ENCODE measurements around the gene ARHGEF4. TPM values are rescaled to one million over a fixed set of nuclear protein-coding genes. Genes with fewer than 3 reads are reported as not detected.

The ARHGEF4 gene
- total and polyA plus RNA-seq, 2 donors (not counting 3 experiments of a cell fraction or from before 2014, with no cell fraction given), result not detected

DNA sequence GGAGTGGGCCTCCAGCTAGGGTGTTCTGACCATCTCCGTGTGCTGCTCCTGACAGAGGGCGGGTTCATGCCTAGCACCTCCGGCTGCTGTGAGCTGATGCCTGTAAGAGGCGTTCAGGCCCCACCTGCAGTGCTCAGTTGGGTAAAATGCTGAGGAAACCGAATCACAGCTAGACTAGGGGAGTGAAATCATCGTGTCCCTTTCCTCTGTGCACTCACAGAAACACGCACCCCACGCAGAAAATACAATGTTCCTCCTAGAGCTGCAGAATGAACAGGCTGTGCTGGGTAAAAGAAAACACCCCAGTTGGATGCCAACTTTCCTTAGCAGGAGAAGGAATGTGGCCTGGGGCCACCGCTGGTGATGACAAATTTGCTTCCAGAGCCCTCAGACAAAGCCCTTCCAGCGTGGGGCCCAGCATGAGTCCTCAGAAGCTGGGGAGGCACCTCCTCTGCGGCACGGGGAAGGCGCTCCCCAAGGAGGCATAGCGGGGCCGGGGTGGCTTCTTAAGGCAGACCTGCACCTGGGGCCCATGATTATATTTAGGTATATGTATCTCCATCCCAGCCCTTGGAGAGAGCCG, 16.3 kb upstream of the ARHGEF4 start:
- intact Hi-C loops (cut with micrococcal nuclease) (no loop called here), dilution Hi-C loops (cut with MboI; ENCODE audit: extremely low pct_ligation_motif_present, low sequenced_read_pairs) (no loop called here)
- ChIA-PET POLR2A (interaction anchor here (0.7 kb wide), 1 partner anchor 16 kb away, joined by 4 read pairs; the partner anchor contains the start of gene ARHGEF4), CTCF (interaction anchor here (1.3 to 2.7 kb wide), 2 partner anchors 23 to 53 kb away, joined by 6 to 11 read pairs; no protein-coding TSS in a partner anchor)
- H3K9ac ChIP-seq (replicated peaks; ENCODE audit: extremely low read depth, insufficient read depth, low read length), result no peak overlapping the region
- DNase-seq (ENCODE audit: low read depth, low spot score), result no peak
- H3K4me3 ChIP-seq (replicated peaks in 1 of 3; ENCODE audit: insufficient read depth in 1 of 3, low read depth in 1 of 3, low read length in 3 of 3), result no peak overlapping the region
- H3K79me2 ChIP-seq (ENCODE audit: control insufficient read depth, insufficient read depth, low read length), result no peaks in the 10 kb centered on the region
- no peaks in the 10 kb centered on the region for H3K4me1 ChIP-seq (ENCODE audit: control insufficient read depth, extremely low read depth, insufficient read depth, low read length)
- no peaks in the 10 kb centered on the region for H3K27me3 ChIP-seq (ENCODE audit: control insufficient read depth in 2 of 2, insufficient read depth in 2 of 2, low read length in 2 of 2)
- no peaks in the 10 kb centered on the region for H4K20me1 ChIP-seq (replicated peaks; ENCODE audit: control insufficient read depth, extremely low read depth, insufficient read depth, low read length)
- no peaks in the 10 kb centered on the region for H3K9me3 ChIP-seq (replicated peaks; ENCODE audit: control insufficient read depth, insufficient read depth, low read length)
- BruUV-seq (replicated peaks), result no TSS peak
- H3K27ac ChIP-seq (ENCODE audit: insufficient read depth, low read depth, low read length), result no peak overlapping the region
- TF ChIP-seq EZH2 (IDR thresholded peaks at IDR 0.05; ENCODE audit: borderline replicate concordance, low read depth, low read length, severe bottlenecking) (no peak), JUN (IDR thresholded peaks at IDR 0.05; ENCODE audit: borderline replicate concordance, insufficient read depth, insufficient read length, low read depth) (no peak), POLR2AphosphoS5 (IDR thresholded peaks at IDR 0.05; ENCODE audit: insufficient read depth, low read depth, low read length) (no peak), POLR2A (IDR thresholded peaks at IDR 0.05; ENCODE audit: low read depth, low read length) (no peak), MYC (IDR thresholded peaks at IDR 0.05; ENCODE audit: low read depth, low read length) (no peak), GATA2 (IDR thresholded peaks at IDR 0.05; ENCODE audit: insufficient read depth, insufficient read length, low read depth, low read length) (no peak), FOS (IDR thresholded peaks at IDR 0.05; ENCODE audit: borderline replicate concordance, insufficient read depth, low read length) (no peak)
- TF ChIP-seq, protein P1, sequence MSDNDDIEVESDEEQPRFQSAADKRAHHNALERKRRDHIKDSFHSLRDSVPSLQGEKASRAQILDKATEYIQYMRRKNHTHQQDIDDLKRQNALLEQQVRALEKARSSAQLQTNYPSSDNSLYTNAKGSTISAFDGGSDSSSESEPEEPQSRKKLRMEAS (IDR thresholded peaks at IDR 0.05; ENCODE audit: insufficient read depth, insufficient read length), result no peak
- TF ChIP-seq, protein P2, sequence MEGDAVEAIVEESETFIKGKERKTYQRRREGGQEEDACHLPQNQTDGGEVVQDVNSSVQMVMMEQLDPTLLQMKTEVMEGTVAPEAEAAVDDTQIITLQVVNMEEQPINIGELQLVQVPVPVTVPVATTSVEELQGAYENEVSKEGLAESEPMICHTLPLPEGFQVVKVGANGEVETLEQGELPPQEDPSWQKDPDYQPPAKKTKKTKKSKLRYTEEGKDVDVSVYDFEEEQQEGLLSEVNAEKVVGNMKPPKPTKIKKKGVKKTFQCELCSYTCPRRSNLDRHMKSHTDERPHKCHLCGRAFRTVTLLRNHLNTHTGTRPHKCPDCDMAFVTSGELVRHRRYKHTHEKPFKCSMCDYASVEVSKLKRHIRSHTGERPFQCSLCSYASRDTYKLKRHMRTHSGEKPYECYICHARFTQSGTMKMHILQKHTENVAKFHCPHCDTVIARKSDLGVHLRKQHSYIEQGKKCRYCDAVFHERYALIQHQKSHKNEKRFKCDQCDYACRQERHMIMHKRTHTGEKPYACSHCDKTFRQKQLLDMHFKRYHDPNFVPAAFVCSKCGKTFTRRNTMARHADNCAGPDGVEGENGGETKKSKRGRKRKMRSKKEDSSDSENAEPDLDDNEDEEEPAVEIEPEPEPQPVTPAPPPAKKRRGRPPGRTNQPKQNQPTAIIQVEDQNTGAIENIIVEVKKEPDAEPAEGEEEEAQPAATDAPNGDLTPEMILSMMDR (IDR thresholded peaks at IDR 0.05; ENCODE audit: extremely low read depth in 1 of 2, insufficient read depth in 1 of 2, low read depth in 1 of 2, low read length in 2 of 2), result no peak
- no peaks in the 10 kb centered on the region for H3K9me1 ChIP-seq (replicated peaks; ENCODE audit: control insufficient read depth, extremely low read depth, insufficient read depth, low read length)
- no peak for FAIRE-seq
- H3K4me2 ChIP-seq (ENCODE audit: insufficient read depth, low read length), result no peak overlapping the region
- no peaks in the 10 kb centered on the region for H3K36me3 ChIP-seq (ENCODE audit: control insufficient read depth in 2 of 2, extremely low read depth in 1 of 2, insufficient read depth in 2 of 2, low read length in 2 of 2)
- H2AFZ ChIP-seq (ENCODE audit: low read depth, low read length), result no peak overlapping the region

All from endothelial cell of umbilical vein (primary cell).